Stimulated activated CD4-positive, alpha-beta T cell treated with anti-CD3 and anti-CD28 coated beads, Interleukin-12 subunit alpha, Interleukin-12 subunit beta, amount 100 ng/mL, for 4 hours (primary cell): ENCODE data around the gene FLNA.
"Not testable (repeated sequence)": the region's sequence is repeated elsewhere in the genome, so short reads cannot be mapped to it uniquely, and the experiment has no call there.

Source experiments
- DNase-seq: peaks from one replicate; pipeline ENCODE4 v3.0.0-alpha.2; 2020

The FLNA gene

GRCh38 chrX:154374313-154375155, at the start of gene FLNA:
FLNA (minus strand) TSS chrX:154374634; CDS start chrX:154371245, 3,389 bp downstream.
- DNase-seq: peak; percentile 32

DNA sequence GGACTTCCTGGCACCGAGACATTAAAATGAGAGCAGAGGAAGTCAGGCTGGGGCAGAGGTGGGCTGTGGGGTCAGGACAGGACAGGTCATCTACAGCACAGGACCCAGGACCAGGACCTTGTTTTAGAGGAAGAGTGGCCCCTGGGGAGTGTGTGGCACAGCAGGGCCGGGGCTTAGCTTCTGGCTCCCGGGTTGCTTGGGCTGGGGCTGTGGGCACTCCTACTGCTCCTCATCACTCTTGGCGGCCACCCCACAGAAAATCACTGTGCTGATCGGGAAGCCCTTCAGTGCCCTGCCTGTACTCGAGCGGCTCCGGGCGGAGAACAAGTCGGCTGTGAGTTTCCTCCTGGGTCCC, 45.9 kb upstream of the FLNA start:
- DNase-seq: no peak

- DNase-seq: no peak
These were observed 45.4 kb upstream of the FLNA start for GRCh38 chrX:154419688-154420401.

DNA sequence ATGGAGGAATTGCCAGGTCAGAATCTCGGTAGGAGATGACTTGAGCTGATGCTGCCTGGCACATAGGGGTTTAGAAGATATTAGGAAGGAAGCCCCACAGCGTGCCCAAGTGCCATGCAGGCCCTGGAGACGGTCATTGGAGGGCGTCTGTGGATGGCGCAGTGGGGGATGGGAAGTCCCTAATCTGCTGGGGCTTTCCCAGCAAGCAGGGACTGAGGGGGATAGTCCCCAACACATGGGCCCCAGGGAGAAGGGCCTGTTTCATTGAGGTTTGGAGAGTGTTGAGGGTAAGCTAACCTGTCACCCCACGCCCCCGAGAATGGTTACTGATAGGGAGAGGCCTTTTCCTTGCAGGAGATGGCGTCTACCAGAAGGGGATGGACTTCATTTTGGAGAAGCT, 44.8 kb upstream of the FLNA start:
- DNase-seq: no peak

- no peak for DNase-seq
These were observed 42.7 kb upstream of the FLNA start for GRCh38 chrX:154417157-154417556.

GRCh38 chrX:154413142-154413541, 38.7 kb upstream of the FLNA start:
- DNase-seq: no peak

- peak; percentile 5 for DNase-seq
These were observed 38.0 kb upstream of the FLNA start for GRCh38 chrX:154412468-154412867.

DNA sequence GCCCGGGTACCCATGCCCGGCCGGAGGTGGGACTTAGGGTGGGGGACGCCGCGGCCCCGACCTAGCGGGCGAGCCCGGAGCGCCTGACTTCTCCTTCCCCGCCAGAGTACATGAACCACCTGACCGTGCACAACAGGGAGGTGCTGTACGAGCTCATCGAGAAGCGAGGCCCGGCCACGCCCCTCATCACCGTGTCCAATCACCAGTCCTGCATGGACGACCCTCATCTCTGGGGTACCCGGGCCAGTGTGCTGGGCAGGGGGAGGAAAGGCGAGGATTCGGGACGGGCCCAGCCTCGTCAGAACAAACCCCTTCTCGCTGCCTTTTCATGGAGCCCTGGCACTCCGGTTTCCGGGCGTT, 37.5 kb upstream of the FLNA start:
- DNase-seq: peak; percentile 64

DNA sequence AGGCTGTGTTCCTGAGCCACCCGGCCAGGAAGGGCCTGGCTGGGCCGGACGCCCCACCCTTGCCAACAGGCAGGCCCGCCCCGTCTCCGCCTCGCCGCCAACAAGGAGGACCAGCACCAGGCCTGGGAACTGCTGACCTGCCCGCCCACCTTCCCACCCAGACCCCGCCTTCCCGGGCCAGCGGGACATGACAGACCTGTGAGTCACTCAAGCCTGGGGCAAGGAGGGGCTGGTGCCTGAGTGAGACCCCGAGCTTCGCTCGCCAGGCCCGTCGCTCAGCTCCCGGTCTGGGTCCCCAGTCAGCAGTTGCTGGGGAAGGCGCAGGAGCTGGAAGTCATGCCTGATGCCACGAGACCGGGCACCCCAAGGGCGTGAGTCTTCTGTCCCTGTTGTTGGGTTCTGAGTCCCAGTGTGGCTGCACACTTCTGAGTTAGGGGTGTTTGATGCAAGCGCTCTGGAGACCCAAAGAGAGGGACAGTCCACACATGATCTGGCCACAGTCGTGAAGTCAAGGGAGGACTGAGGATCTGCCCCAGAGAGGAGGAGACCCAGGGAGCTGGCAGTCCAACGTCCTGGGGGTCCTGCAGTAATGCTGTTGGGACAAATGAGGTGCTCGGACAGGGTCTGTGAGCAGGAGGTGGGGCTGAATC, 34.9 kb upstream of the FLNA start, which contains the start of gene DNASE1L1:
Gene DNASE1L1 (minus strand): TSS at position 33 of the 650 bp plus-strand sequence. CDS start 3,686 bp downstream, outside the sequence.
- no peak for DNase-seq

- no peak for DNase-seq
These were observed 34.3 kb upstream of the FLNA start for GRCh38 chrX:154408659-154409221.

- DNase-seq: no peak
These were observed 30.3 kb upstream of the FLNA start for GRCh38 chrX:154404625-154405192.

DNA sequence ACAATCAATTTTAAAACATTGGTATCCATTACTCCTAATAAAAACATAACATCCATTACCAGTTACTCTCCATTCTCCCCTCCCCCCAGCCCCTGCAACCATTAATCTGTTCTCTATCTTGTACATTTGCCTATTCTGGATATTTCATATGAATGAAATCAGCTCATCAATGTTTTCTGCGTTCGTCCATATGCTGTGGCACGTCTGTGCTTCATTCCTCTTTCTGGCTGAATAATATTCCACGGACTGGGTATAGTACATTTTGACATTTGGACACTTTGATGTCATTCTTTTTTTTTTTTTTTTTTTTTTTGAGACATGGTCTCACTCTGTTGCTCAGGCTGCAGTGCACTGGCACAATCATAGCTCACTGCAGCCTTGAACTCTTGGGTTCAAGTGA, 29.4 kb upstream of the FLNA start:
- DNase-seq: no peak

GRCh38 chrX:154403192-154403591, 28.8 kb upstream of the FLNA start:
- DNase-seq: no peak

DNA sequence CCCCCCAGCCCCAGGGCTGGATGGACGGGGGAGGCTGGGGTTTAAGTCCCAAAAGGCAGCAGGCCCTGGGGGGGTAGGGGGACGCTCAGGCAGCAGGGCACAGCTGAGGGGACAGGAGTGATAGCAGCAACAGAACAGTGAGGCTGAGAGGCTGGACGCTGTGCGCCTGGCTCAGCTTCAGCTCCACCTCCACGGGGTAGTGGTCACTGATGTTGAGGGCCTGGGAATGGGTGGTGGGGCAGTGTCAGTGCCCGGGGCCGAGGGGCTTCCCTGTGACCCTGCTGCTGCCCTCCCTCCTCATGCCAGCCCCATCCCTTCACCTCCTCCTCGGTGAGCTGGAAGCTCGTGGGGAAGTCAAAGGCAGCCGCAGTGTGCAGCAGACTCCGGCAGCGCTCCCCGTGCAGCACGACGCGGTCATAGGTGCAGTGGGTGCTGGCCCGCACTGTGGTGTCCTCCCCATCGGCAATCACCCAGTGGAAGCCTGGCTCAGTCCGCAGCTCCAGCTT, 28.2 kb upstream of the FLNA start:
- no peak for DNase-seq

DNA sequence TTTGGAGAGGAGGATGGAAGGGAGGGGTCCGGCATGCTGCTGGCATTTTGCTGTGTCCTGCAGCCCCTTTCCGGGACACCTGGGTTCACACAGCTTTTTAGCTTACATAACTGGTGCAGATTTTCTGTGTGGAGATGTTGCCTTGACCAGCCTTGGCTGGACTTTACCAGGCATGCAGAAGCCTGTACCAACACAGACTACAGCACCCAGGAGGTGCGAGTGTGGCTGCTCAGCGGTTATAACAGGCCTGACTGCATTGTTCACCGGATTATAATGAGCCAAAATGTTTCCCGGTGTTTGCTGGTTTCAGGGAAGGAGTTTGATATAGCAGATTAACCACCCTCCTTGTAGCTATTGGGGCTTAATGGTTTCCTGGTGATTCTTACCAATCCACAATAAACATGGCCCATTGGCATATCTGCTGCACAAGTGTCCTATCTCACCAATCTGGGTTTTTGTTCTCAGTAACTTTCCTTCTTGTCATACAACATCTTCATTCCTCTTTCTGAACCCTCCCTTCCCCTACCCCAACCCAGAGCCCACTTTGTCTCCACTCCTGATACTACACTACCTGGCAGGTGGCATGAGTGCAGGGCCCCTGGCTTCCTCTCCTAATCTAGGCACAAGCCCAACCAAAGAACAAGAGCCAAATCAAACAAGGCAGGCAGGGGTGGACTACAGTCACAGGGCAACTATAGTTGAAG, 27.6 kb upstream of the FLNA start:
- no peak for DNase-seq

DNA sequence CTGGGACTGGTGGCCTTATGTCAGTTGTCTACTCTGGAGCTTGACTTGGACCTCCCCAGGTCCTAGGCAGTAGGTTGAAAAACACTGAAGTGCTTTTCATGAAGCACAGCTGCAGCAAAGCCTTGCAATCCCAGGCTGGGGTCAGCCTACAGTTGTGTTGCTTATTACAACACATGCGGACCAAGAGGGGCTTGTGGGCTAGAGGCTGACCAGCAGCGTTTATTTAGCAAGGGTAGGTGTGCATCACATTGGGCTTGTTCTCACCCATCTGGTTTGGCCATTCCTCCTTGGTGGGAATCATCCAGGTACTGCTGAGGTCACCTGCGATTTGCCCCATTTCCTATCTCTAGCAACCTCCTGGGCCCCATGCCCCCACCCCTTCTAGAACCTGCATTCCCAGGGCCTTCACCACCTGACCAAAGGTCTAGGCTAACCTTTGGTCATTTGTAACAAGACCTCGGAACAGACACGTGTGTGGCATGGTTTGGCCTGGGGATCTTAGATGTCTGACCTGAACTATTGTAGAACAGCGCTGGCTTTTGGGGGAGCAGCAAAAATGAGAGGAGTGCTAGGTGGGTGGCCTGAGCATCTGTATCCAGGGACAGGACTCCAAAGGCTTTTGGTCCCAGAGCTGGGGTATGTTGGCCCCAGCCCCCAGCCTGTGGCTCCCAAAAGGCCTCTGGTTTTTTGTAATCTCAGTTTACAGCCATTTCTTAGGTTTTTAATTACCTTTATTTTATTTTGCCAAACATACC, 26.8 kb upstream of the FLNA start:
- no peak for DNase-seq

GRCh38 chrX:154400369-154400817, 26.0 kb upstream of the FLNA start:
- DNase-seq: not testable (repeated sequence)

- no peak for DNase-seq
These were observed 25.3 kb upstream of the FLNA start for GRCh38 chrX:154399527-154400368.

DNA sequence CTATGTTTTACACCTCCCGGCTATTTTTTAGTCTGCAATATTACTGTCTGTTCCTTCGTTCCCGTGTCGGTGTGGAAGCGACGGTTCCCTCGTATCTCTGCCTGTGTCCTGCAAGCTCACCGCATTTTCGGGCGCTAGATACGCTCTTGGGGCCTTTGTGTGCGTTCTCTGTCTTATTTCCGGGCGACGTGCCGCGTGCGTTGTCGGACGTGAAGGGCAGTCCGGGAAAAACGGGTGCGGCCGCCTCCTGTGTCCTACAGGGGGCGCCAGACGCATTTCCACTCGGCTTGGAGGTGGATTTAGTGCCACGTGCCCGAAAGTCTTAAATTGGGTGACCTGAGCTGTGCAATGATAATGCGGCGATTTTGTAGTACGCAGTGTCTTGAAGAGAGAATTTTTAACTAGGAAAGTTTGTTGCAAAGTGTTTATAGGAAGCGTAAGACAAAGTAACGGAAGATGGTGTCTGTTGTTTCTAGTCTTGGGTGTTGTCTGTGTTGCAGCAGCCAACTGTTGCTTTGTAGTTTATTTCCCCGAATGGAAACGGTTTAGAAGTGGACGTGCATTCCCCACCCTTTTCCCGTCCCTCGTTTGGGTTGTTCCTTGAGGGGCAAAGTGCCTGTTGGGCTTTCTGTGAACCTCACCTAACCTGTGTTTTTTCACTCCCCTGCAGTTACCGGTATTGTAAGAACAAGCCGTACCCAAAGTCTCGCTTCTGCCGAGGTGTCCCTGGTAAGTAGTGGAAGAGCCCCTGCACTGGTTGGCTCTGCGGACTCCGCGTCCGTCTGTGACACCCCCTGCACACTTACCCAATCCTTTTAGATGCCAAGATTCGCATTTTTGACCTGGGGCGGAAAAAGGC, 24.5 kb upstream of the FLNA start:
- DNase-seq: peak; percentile 74
